GM04504 (cell line): ENCODE data around the gene PIGN.
"Not testable (repeated sequence)": the region's sequence is repeated elsewhere in the genome, so short reads cannot be mapped to it uniquely, and the experiment has no call there.

Experiments used
- DNase-seq: peaks from one replicate; pipeline ENCODE4 v3.0.0-alpha.2; 2012; ENCODE audit warnings: low read depth

The PIGN gene

GRCh38 chr18:62182220-62182619 lies 4.6 kb downstream of the PIGN start:
- DNase-seq, result no peak

GRCh38 chr18:62179213-62179612 lies 7.6 kb downstream of the PIGN start:
- DNase-seq, result no peak

- DNase-seq, result no peak
Measured at GRCh38 chr18:62177271-62177670, 9.6 kb downstream of the PIGN start.

- DNase-seq, result no peak
Measured at GRCh38 chr18:62175521-62175920, 11.3 kb downstream of the PIGN start.

- DNase-seq, result no peak
Measured at GRCh38 chr18:62172298-62172697, 14.6 kb downstream of the PIGN start.

GRCh38 chr18:62170857-62171256 lies 16.0 kb downstream of the PIGN start:
- DNase-seq, result no peak

GRCh38 chr18:62166524-62166923 lies 20.3 kb downstream of the PIGN start:
- not testable (repeated sequence) for DNase-seq

- DNase-seq, result no peak
Measured at GRCh38 chr18:62165583-62165982, 21.3 kb downstream of the PIGN start.

GRCh38 chr18:62164855-62165487 lies 21.9 kb downstream of the PIGN start:
- no peak for DNase-seq

GRCh38 chr18:62164310-62164709 lies 22.5 kb downstream of the PIGN start:
- DNase-seq, result no peak

- DNase-seq, result no peak
Measured at GRCh38 chr18:62157843-62158242, 29.0 kb downstream of the PIGN start.

- DNase-seq, result no peak
Measured at GRCh38 chr18:62152844-62153243, 34.0 kb downstream of the PIGN start.

- no peak for DNase-seq
Measured at GRCh38 chr18:62151068-62151771, 35.6 kb downstream of the PIGN start.

- DNase-seq, result no peak
Measured at GRCh38 chr18:62144338-62144737, 42.5 kb downstream of the PIGN start.

- no peak for DNase-seq
Measured at GRCh38 chr18:62140259-62140658, 46.6 kb downstream of the PIGN start.

GRCh38 chr18:62138461-62139235 lies 48.2 kb downstream of the PIGN start:
- no peak for DNase-seq

- peak; percentile 38 for DNase-seq
Measured at GRCh38 chr18:62131301-62131909, 55.5 kb downstream of the PIGN start.

GRCh38 chr18:62128157-62128556 lies 58.7 kb downstream of the PIGN start:
- peak; percentile 67 for DNase-seq

GRCh38 chr18:62126737-62127136 lies 60.1 kb downstream of the PIGN start:
- no peak for DNase-seq

GRCh38 chr18:62125702-62126101 lies 61.2 kb downstream of the PIGN start:
- DNase-seq, result no peak

- no peak for DNase-seq
Measured at GRCh38 chr18:62122330-62122729, 64.5 kb downstream of the PIGN start.

GRCh38 chr18:62119884-62120283 lies 67.0 kb downstream of the PIGN start:
- no peak for DNase-seq

GRCh38 chr18:62118328-62118727 lies 68.5 kb downstream of the PIGN start:
- peak; percentile 47 for DNase-seq
